Testis (tissue), 3 donors: ENCODE results near the gene ZNF618. TPM values are rescaled to one million over a fixed set of nuclear protein-coding genes. Genes with fewer than 3 reads are reported as not detected.

ENCODE experiments used
- DNase-seq: peaks from one replicate; pipeline ENCODE4 v3.0.0-alpha.2; 2019
- H3K27ac ChIP-seq, 2 donors: fragments of 200-600 bp; sonication (generic); one replicate each; pipeline ENCODE4 v1.5.1; 2019
- H3K27me3 ChIP-seq: fragments of 200-600 bp; sonication (generic); one replicate; pipeline ENCODE4 v1.5.1; 2019
- H3K36me3 ChIP-seq: fragments of 200-600 bp; sonication (generic); one replicate; pipeline ENCODE4 v1.5.1; 2017; ENCODE audit warnings: low read depth; ENCODE audit errors: missing control alignments
- H3K4me1 ChIP-seq: fragments of 200-600 bp; sonication (generic); one replicate; pipeline ENCODE4 v1.5.1; 2019
- H3K4me3 ChIP-seq, 2 donors: fragments of 200-600 bp; sonication (generic); one replicate each; pipeline ENCODE4 v1.5.1; 2017 to 2019
- H3K9me3 ChIP-seq: fragments of 200-600 bp; sonication (generic); one replicate; pipeline ENCODE4 v1.5.1; 2017
- CTCF ChIP-seq, 3 experiments: fragments of 450-650 bp in 2 of 3; fragments of 200-600 bp in 1 of 3; sonication (generic) in 1 of 3; IDR thresholded peaks; one replicate each; pipeline ENCODE4 v1.5.1; 2016 to 2019; ENCODE audit warnings: antibody characterized with exemption in 3 of 3, mild to moderate bottlenecking in 2 of 3, moderate library complexity in 1 of 3
- POLR2A ChIP-seq: fragments of 450-650 bp; IDR thresholded peaks from one replicate; pipeline ENCODE4 v1.6.1; 2017; ENCODE audit warnings: antibody characterized with exemption, mild to moderate bottlenecking, moderate library complexity
- WGBS, 2 donors: methylation state at CpG; one replicate each; pipeline ENCODE4 v1.1.5; 2018; 5-methylcytosine and 5-hydroxymethylcytosine counted together
- intact Hi-C: fragments of 100-400 bp; cut with DNase I; formaldehyde crosslinking; loops from one replicate; pipeline ENCODE4 v1.15.1; 2023; ENCODE audit warnings: low total_unique reads
- polyA plus RNA-seq: library from polyadenylated mRNA; stranded (reverse); fragments of 350-450 nt; fragmentation: Illumina TruSeq; extraction: RNeasy Lipid Tissue Mini Kit (QIAGEN cat#74804); gene quantifications from one replicate; pipeline ENCODE4 v1.2.3, GENCODE V29; 2014; ENCODE audit warnings: low read depth, low replicate concordance; ENCODE audit not compliant: insufficient read depth
- total RNA-seq, 2 donors: library from RNA; depleted of rRNA; stranded (reverse); fragments of >200 nt; gene quantifications; one replicate each; pipeline ENCODE4 v1.2.3, GENCODE V29; 2016

ZNF618 gene
- total and polyA plus RNA-seq, 3 donors from 2014 or later = 6.8 to 15.2 (median 14.6) TPM

- Histone ChIP-seq H3K4me3 (no peak overlapping the region), H3K4me1 (no peaks in the 10 kb centered on the region), H3K27me3 (no peaks in the 10 kb centered on the region), H3K27ac (no peak overlapping the region), H3K36me3 (no peaks in the 10 kb centered on the region), H3K9me3 (no peaks in the 10 kb centered on the region)
- TF ChIP-seq POLR2A (no peak), CTCF (IDR thresholded peaks at IDR 0.05) (no peak)
- 90 to 91% methylated on average over 13 of the region's 13 CpGs for WGBS, 2 donors
- intact Hi-C loops = no loop called here
- DNase-seq = no peak
Observed at GRCh38 chr9:113950195-113951031, 74.3 kb downstream of the ZNF618 start.

DNA sequence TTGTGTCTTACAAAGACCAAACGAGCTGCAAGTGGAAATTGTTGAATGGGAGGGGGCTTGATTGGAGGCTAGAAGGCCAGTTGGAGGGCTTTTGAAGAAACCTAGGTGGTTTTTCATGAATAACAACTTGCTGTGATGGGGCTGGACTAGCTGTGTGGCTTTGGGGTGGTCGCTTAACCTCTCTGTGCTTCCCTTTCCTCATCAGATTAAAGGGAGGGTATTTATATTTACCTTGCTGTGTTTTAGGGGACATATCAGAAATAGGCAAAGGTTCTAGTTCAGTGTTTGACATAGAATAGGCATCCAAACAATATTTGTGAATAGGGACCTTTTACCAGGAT is 74.9 kb downstream of the ZNF618 start:
- WGBS, 2 donors = 88% methylated on average over 2 of the region's 2 CpGs
- no peak overlapping the region for H3K4me3 ChIP-seq
- intact Hi-C loops = no loop called here
- no peaks in the 10 kb centered on the region for H3K4me1 ChIP-seq
- no peak overlapping the region for H3K27ac ChIP-seq
- no peaks in the 10 kb centered on the region for H3K36me3 ChIP-seq
- H3K27me3 ChIP-seq = no peaks in the 10 kb centered on the region
- H3K9me3 ChIP-seq = no peaks in the 10 kb centered on the region
- TF ChIP-seq CTCF (IDR thresholded peaks at IDR 0.05) (no peak), POLR2A (no peak)
- no peak for DNase-seq

- intact Hi-C loops = no loop called here
- Histone ChIP-seq H3K4me1 (no peaks in the 10 kb centered on the region), H3K27me3 (no peaks in the 10 kb centered on the region), H3K36me3 (no peaks in the 10 kb centered on the region), H3K4me3 (no peak overlapping the region), H3K9me3 (no peaks in the 10 kb centered on the region), H3K27ac (no peak overlapping the region)
- DNase-seq = no peak
- TF ChIP-seq POLR2A (no peak), CTCF (IDR thresholded peaks at IDR 0.05) (no peak)
Observed at GRCh38 chr9:113952676-113953075, 76.6 kb downstream of the ZNF618 start.

DNA sequence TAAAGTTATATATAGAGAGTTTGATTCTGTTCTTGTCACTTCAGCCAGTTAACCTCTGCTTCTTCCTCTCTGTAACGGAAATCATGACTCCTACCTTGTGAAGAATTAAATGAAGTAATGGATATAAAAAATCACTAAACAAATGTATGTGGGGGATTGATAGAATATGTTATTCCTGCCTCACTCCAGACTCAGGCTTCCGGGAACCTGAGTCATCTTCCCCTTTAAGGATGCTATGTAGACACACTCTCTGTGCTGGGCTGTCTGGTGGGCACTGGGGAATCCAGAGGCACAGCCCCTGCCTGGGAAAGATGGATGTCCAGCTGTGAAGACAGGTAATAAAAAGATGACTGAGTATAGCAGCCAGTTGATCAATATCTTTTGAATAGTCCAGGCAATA is 77.4 kb downstream of the ZNF618 start:
- Histone ChIP-seq H3K4me3 (no peak overlapping the region), H3K27me3 (no peaks in the 10 kb centered on the region), H3K36me3 (no peaks in the 10 kb centered on the region), H3K4me1 (peaks cover 4% of the 10 kb centered on the region), H3K27ac (no peak overlapping the region), H3K9me3 (no peaks in the 10 kb centered on the region)
- WGBS, 2 donors = 89 to 100% methylated on average over 2 of the region's 2 CpGs
- intact Hi-C loops = no loop called here
- no peak for DNase-seq
- TF ChIP-seq POLR2A = no peak
- TF ChIP-seq CTCF (IDR thresholded peaks at IDR 0.05) = no peak

DNA sequence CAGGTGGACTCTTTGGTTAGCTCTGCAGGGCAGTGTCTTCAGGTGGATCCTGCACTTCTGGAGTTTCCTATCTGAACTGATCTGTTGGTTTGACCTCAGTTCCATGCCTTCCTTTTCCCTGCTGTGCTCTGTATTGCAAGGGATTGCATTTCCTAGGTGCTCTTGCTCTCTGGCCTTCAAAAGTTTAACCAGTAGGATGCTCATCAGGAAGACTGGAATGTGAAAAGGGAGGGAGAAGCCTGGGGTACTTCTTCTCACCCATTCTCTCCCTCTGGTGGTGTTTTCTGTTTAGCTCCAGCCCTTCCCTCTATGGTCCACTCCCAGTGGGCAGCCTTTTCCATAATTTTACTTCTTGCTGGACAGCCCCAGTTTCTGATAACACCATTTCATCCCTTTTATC is 78.5 kb downstream of the ZNF618 start:
- no peak overlapping the region for H3K4me3 ChIP-seq
- H3K27me3 ChIP-seq = no peaks in the 10 kb centered on the region
- intact Hi-C loops = no loop called here
- H3K9me3 ChIP-seq = no peaks in the 10 kb centered on the region
- no peaks in the 10 kb centered on the region for H3K36me3 ChIP-seq
- no peak overlapping the region for H3K27ac ChIP-seq
- TF ChIP-seq POLR2A = no peak
- no peak for TF ChIP-seq CTCF (IDR thresholded peaks at IDR 0.05)
- DNase-seq = no peak
- peaks cover 4% of the 10 kb centered on the region for H3K4me1 ChIP-seq
